HFFc6 (cell line): Measurements from ENCODE around the gene SPRED3. TPM values are rescaled to one million over a fixed set of nuclear protein-coding genes. Genes with fewer than 3 reads are reported as not detected.

Source experiments
- DNase-seq: peaks from one replicate; pipeline ENCODE4 v3.0.0-alpha.2; 2018
- H3K27ac Mint-ChIP-seq: 2 replicates; pipeline ENCODE4 v1.8.0; 2020; ENCODE audit warnings: mild to moderate bottlenecking, mixed read lengths
- H3K27me3 Mint-ChIP-seq: 2 replicates; pipeline ENCODE4 v1.8.0; 2021; ENCODE audit warnings: mild to moderate bottlenecking, moderate library complexity, mixed read lengths; ENCODE audit not compliant: insufficient read depth
- H3K36me3 Mint-ChIP-seq: 2 replicates; pipeline ENCODE4 v1.8.0; 2021; ENCODE audit warnings: low read depth, mixed read lengths
- H3K4me1 Mint-ChIP-seq: 2 replicates; pipeline ENCODE4 v1.8.0; 2020; ENCODE audit warnings: low read depth, mixed read lengths
- H3K4me3 Mint-ChIP-seq: 2 replicates; pipeline ENCODE4 v1.8.0; 2020; ENCODE audit warnings: mild to moderate bottlenecking, moderate library complexity, mixed read lengths
- H3K9me3 Mint-ChIP-seq: 2 replicates; pipeline ENCODE4 v1.8.0; 2020; ENCODE audit warnings: mild to moderate bottlenecking, mixed read lengths
- total RNA-seq, 6 experiments: library from RNA; stranded (reverse); fragmentation: NEBNext Ultra II Directional; extraction: Animal tissue kit (Norgen Biotek cat#: 25700); gene quantifications; 2 replicates in 1 of 6; 3 replicates in 5 of 6; pipeline ENCODE4 v1.2.3, GENCODE V29; 2021
- TF ChIP-seq, protein P1 (sequence below): fragments of 200-600 bp; sonication (generic); IDR thresholded peaks from 2 replicates; pipeline ENCODE4 v1.5.0; 2021; ENCODE audit warnings: antibody characterized with exemption, mild to moderate bottlenecking

The SPRED3 gene
- total RNA-seq, 6 experiments from 2014 or later, result 11.7 to 15.3 (median 13.1) TPM

DNA sequence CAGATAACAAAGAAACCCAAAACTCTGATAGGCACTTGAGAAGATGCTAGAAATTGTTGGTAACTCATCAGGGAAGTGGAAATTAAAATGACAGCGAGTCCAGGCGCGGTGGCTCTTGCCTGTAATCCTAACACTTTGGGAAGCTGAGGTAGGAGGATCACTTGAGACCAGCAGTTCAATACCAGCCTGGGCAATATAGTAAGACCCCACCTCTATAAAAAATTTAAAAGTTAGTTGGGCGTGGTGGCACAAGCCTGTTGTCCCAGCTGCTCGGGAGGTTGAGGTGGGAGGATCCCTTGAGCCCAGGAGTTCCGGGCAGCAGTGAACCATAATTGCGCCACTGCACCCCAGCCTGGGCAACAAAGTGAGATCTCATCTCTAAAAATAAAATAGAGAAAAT, 42.4 kb downstream of the SPRED3 start:
- no peaks in the 10 kb centered on the region for H3K9me3 Mint-ChIP-seq
- H3K4me1 Mint-ChIP-seq, result no peaks in the 10 kb centered on the region; the same call in 1 of the 2 replicates
- TF ChIP-seq, protein P1, sequence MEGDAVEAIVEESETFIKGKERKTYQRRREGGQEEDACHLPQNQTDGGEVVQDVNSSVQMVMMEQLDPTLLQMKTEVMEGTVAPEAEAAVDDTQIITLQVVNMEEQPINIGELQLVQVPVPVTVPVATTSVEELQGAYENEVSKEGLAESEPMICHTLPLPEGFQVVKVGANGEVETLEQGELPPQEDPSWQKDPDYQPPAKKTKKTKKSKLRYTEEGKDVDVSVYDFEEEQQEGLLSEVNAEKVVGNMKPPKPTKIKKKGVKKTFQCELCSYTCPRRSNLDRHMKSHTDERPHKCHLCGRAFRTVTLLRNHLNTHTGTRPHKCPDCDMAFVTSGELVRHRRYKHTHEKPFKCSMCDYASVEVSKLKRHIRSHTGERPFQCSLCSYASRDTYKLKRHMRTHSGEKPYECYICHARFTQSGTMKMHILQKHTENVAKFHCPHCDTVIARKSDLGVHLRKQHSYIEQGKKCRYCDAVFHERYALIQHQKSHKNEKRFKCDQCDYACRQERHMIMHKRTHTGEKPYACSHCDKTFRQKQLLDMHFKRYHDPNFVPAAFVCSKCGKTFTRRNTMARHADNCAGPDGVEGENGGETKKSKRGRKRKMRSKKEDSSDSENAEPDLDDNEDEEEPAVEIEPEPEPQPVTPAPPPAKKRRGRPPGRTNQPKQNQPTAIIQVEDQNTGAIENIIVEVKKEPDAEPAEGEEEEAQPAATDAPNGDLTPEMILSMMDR, result no peak
- DNase-seq, result no peak
- H3K27me3 Mint-ChIP-seq, result peaks cover 13% of the 10 kb centered on the region
- H3K36me3 Mint-ChIP-seq, result no peaks in the 10 kb centered on the region
- H3K27ac Mint-ChIP-seq, result no peak overlapping the region
- H3K4me3 Mint-ChIP-seq, result no peak overlapping the region

DNA sequence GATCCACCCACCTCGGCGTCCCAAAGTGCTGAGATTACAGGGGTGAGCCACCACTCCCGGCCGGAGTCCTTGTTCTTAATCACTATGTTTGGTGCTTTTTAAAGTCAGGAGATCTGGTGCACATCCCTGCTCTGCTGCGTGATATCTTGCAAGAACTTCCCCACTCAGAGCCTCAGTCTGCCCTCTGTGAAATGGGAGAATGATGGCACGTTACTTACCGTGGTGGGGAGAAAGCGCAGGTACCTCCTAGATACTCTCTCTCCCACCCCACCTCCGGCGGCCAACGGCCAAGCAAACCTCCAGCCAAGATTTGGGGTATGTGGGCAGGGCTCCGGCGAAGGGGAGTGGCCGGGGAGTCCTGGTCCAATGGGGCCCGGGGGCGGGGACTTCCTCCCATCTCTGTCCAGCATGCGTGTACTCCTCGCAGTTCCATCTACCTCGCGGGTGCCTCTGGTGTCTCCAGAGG, 44.8 kb downstream of the SPRED3 start, which contains the start of gene RYR1:
TSS of gene RYR1 (plus strand) at position 424 of the 466 bp plus-strand sequence. CDS start 139 bp downstream, outside the sequence.
- TF ChIP-seq, protein P1, result no peak
- no peaks in the 10 kb centered on the region for H3K9me3 Mint-ChIP-seq
- H3K27ac Mint-ChIP-seq, result no peak within 1 kb of the TSS
- no peaks in the 10 kb centered on the region for H3K36me3 Mint-ChIP-seq
- H3K27me3 Mint-ChIP-seq, result peaks cover 16% of the 10 kb centered on the region
- DNase-seq, result no peak
- no peak within 1 kb of the TSS for H3K4me3 Mint-ChIP-seq
- no peaks in the 10 kb centered on the region; the same call in 1 of the 2 replicates for H3K4me1 Mint-ChIP-seq

DNA sequence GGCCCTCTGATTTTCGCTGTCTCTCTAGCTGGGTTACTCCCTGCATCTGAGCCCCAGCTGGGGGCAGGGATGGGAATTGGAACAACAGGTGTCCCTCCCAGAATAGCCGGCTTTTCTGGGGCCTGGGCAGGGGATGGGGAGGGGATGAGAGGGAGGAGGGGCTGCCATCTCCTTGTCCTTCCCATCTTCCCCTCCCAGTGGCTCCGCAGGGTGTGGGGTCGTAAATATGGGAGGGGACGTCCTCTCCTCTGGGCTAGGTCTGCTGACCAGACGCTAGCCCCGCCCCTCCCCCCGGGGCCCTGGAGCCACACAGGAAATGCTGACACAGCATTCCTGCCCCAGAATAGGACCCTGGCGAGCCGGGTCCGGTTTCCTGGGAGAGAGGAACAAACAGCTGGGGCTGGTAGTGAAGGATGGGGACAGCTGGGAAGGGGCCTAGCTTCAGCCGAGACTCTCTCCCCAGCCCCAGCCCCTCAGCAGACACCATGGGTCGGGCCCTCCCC, 46.1 kb downstream of the SPRED3 start:
- Mint-ChIP-seq H3K9me3 (no peaks in the 10 kb centered on the region), H3K4me1 (no peaks in the 10 kb centered on the region; the same call in 1 of the 2 replicates), H3K27ac (no peak overlapping the region), H3K4me3 (no peak overlapping the region), H3K36me3 (no peaks in the 10 kb centered on the region), H3K27me3 (peaks cover 14% of the 10 kb centered on the region)
- TF ChIP-seq, protein P1, result no peak
- DNase-seq, result no peak

DNA sequence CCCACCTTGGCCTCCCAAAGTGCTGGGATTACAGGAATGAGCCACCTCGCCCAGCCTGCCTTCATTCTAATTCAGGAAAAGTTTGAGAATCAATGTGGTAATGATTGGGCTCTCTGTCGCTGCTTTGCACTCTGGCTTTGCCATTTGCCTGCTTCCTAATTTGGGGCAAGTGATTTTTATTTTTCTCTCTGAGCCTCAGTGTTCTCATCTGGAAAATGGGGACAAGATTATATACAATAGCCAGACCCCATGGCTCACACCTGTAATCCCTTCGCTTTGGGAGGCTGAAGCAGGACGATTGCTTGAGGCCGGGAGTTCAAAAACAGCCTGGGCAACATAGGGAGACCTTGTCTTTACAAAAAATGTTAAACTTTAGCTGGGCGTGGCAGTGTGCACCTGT, 48.8 kb downstream of the SPRED3 start:
- H3K27ac Mint-ChIP-seq, result no peak overlapping the region
- H3K36me3 Mint-ChIP-seq, result no peaks in the 10 kb centered on the region
- no peaks in the 10 kb centered on the region for H3K9me3 Mint-ChIP-seq
- no peak for DNase-seq
- H3K4me1 Mint-ChIP-seq, result no peaks in the 10 kb centered on the region
- no peak overlapping the region for H3K4me3 Mint-ChIP-seq
- peaks cover 14% of the 10 kb centered on the region for H3K27me3 Mint-ChIP-seq
- TF ChIP-seq, protein P1, result no peak

DNA sequence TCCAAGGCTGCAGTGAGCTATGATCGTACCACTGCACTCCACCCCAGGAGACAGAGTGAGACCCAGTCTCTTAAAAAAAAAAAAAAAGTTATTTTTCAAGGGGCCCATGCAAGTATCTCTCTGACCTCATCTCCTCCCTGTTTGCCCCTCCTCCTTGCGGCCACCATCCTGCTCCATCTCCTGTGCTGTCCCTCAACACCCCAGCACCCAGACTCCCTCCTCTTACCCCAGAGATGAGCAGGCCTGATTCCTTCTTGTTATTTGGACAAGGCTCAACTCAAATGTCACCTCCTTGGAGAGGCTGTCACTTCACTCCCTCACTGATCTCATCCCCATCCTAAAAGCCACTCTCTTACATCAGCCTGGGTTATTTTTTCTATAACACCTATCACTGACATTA, 49.4 kb downstream of the SPRED3 start:
- Mint-ChIP-seq H3K4me3 (no peak overlapping the region), H3K36me3 (no peaks in the 10 kb centered on the region), H3K27me3 (peaks cover 16% of the 10 kb centered on the region), H3K9me3 (no peaks in the 10 kb centered on the region), H3K27ac (no peak overlapping the region), H3K4me1 (no peaks in the 10 kb centered on the region)
- DNase-seq, result no peak
- TF ChIP-seq, protein P1, result no peak

DNA sequence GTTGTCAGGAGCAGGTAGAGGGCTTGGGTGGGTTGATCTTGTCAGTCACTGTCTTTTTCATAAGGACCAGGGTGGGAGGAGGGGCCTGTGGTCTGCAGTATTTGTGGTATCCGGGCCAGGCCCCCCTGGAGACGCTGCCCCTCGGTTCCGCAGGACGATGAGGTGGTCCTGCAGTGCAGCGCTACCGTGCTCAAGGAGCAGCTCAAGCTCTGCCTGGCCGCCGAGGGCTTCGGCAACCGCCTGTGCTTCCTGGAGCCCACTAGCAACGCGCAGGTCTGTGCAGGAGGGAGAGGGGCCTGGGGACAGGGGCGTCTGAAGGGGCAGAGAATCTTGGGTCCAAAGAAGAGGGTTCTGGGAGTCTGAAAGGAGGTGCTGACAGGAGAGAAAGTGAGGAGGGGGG, 52.1 kb downstream of the SPRED3 start:
- no peaks in the 10 kb centered on the region for H3K9me3 Mint-ChIP-seq
- DNase-seq, result no peak
- H3K4me3 Mint-ChIP-seq, result no peak overlapping the region
- TF ChIP-seq, protein P1, result no peak
- H3K27ac Mint-ChIP-seq, result no peak overlapping the region
- no peaks in the 10 kb centered on the region for H3K4me1 Mint-ChIP-seq
- H3K36me3 Mint-ChIP-seq, result no peaks in the 10 kb centered on the region
- H3K27me3 Mint-ChIP-seq, result peaks cover 20% of the 10 kb centered on the region
